ENCODE measurements around the gene METTL22. TPM values are rescaled to one million over a fixed set of nuclear protein-coding genes. Genes with fewer than 3 reads are reported as not detected.

METTL22 gene
- total and polyA plus RNA-seq, 2 donors (not counting 1 experiment from before 2014, with no cell fraction given) = 49.5 to 62.9 TPM

GRCh38 chr16:8667492-8667891, 46.0 kb downstream of the METTL22 start:
- H3K27me3 ChIP-seq (replicated peaks in 1 of 4; ENCODE audit: control extremely low read depth in 1 of 4, control insufficient read depth in 3 of 4, insufficient read depth in 4 of 4, low read length in 3 of 4) = no peaks in the 10 kb centered on the region
- H3K79me2 ChIP-seq (ENCODE audit: control insufficient read depth, insufficient read depth, low read length) = no peaks in the 10 kb centered on the region
- intact Hi-C loops (cut with micrococcal nuclease) = no loop called here
- DNase-seq (no peak), ATAC-seq (ENCODE audit: low read depth) (no peak)
- H3K4me2 ChIP-seq (replicated peaks; ENCODE audit: low read depth, low read length, poor library complexity, severe bottlenecking) = no peak overlapping the region
- ChIA-PET POLR2A (no interaction called here), CTCF (no interaction called here)
- no peak overlapping the region for H3K4me3 Mint-ChIP-seq
- no peak overlapping the region for H3K4me3 ChIP-seq (ENCODE audit: control extremely low read depth in 1 of 5, extremely low read depth in 1 of 5, insufficient read depth in 1 of 5, low read depth in 2 of 5, low read length in 4 of 5)
- H3K4me1 Mint-ChIP-seq = no peaks in the 10 kb centered on the region
- no peak overlapping the region for H2AFZ ChIP-seq (ENCODE audit: insufficient read depth, low read depth, low read length, poor library complexity, severe bottlenecking)
- no peaks in the 10 kb centered on the region for H3K4me1 ChIP-seq (ENCODE audit: control insufficient read depth in 2 of 2, insufficient read depth in 2 of 2, low read length in 2 of 2)
- 92% methylated on average over 2 of the region's 3 CpGs for WGBS (ENCODE audit: insufficient coverage)
- H3K27ac Mint-ChIP-seq = no peak overlapping the region
- H3K9me3 Mint-ChIP-seq (ENCODE audit: insufficient read depth) = no peaks in the 10 kb centered on the region
- peaks cover 0 to 14% of the 10 kb centered on the region in 2 experiments for H3K36me3 ChIP-seq (replicated peaks in 1 of 2; ENCODE audit: control extremely low read depth in 1 of 2, control insufficient read depth in 1 of 2, extremely low read depth in 1 of 2, insufficient read depth in 2 of 2, low read length in 1 of 2)
- H3K27me3 Mint-ChIP-seq = no peaks in the 10 kb centered on the region
- H3K27ac ChIP-seq (ENCODE audit: low read length in 2 of 2) = no peak overlapping the region
- H3K9me3 ChIP-seq (ENCODE audit: control extremely low read depth in 1 of 3, control insufficient read depth in 2 of 3, insufficient read depth in 1 of 3, low read length in 2 of 3) = no peaks in the 10 kb centered on the region
- H4K20me1 ChIP-seq (ENCODE audit: control insufficient read depth, insufficient read depth, low read length, poor library complexity, severe bottlenecking) = no peaks in the 10 kb centered on the region
- no peak for TF ChIP-seq CTCF (IDR thresholded peaks at IDR 0.05)
- no peak for TF ChIP-seq EZH2 (IDR thresholded peaks at IDR 0.05; ENCODE audit: borderline replicate concordance, insufficient read depth, low read depth, low read length, poor library complexity, severe bottlenecking)
- H3K9ac ChIP-seq (ENCODE audit: low read length) = no peak overlapping the region

- Histone ChIP-seq H3K27me3 (replicated peaks in 1 of 4; ENCODE audit: control extremely low read depth in 1 of 4, control insufficient read depth in 3 of 4, insufficient read depth in 4 of 4, low read length in 3 of 4) (no peaks in the 10 kb centered on the region), H2AFZ (ENCODE audit: insufficient read depth, low read depth, low read length, poor library complexity, severe bottlenecking) (no peak overlapping the region), H3K27ac (ENCODE audit: low read length in 2 of 2) (no peak overlapping the region), H3K4me1 (ENCODE audit: control insufficient read depth in 2 of 2, insufficient read depth in 2 of 2, low read length in 2 of 2) (no peaks in the 10 kb centered on the region), H3K4me3 (ENCODE audit: control extremely low read depth in 1 of 5, extremely low read depth in 1 of 5, insufficient read depth in 1 of 5, low read depth in 2 of 5, low read length in 4 of 5) (no peak overlapping the region), H3K9ac (ENCODE audit: low read length) (no peak overlapping the region), H3K4me2 (replicated peaks; ENCODE audit: low read depth, low read length, poor library complexity, severe bottlenecking) (no peak overlapping the region), H4K20me1 (ENCODE audit: control insufficient read depth, insufficient read depth, low read length, poor library complexity, severe bottlenecking) (no peaks in the 10 kb centered on the region), H3K9me3 (ENCODE audit: control extremely low read depth in 1 of 3, control insufficient read depth in 2 of 3, insufficient read depth in 1 of 3, low read length in 2 of 3) (no peaks in the 10 kb centered on the region), H3K36me3 (replicated peaks in 1 of 2; ENCODE audit: control extremely low read depth in 1 of 2, control insufficient read depth in 1 of 2, extremely low read depth in 1 of 2, insufficient read depth in 2 of 2, low read length in 1 of 2) (peaks cover 0 to 14% of the 10 kb centered on the region in 2 experiments), H3K79me2 (ENCODE audit: control insufficient read depth, insufficient read depth, low read length) (no peaks in the 10 kb centered on the region)
- DNase-seq (no peak), ATAC-seq (ENCODE audit: low read depth) (no peak)
- intact Hi-C loops (cut with micrococcal nuclease) = no loop called here
- TF ChIP-seq CTCF (IDR thresholded peaks at IDR 0.05) (no peak), EZH2 (IDR thresholded peaks at IDR 0.05; ENCODE audit: borderline replicate concordance, insufficient read depth, low read depth, low read length, poor library complexity, severe bottlenecking) (no peak)
- ChIA-PET POLR2A (no interaction called here), CTCF (no interaction called here)
- Mint-ChIP-seq H3K27ac (no peak overlapping the region), H3K9me3 (ENCODE audit: insufficient read depth) (no peaks in the 10 kb centered on the region), H3K4me3 (no peak overlapping the region), H3K4me1 (no peaks in the 10 kb centered on the region), H3K27me3 (no peaks in the 10 kb centered on the region)
- WGBS (ENCODE audit: insufficient coverage) = 96% methylated on average over 4 of the region's 5 CpGs
These were observed 46.6 kb downstream of the METTL22 start for GRCh38 chr16:8668113-8668512.

All from B cell (primary cell).